Gastrocnemius medialis (tissue), 4 donors: Measurements from ENCODE around the gene PTMA.

Experiments used
- CTCF ChIP-seq, 5 experiments: fragments of 450-650 bp in 3 of 5; fragments of 200-600 bp in 2 of 5; sonication (generic) in 2 of 5; IDR thresholded peaks in 4 of 5; conservative IDR thresholded peaks in 1 of 5; 1 replicate in 4 of 5; 2 replicates in 1 of 5; pipeline ENCODE4 v1.5.1; 2016 to 2019; ENCODE audit warnings: antibody characterized with exemption in 5 of 5, mild to moderate bottlenecking in 3 of 5, moderate library complexity in 3 of 5
- POLR2A ChIP-seq, 2 donors: fragments of 450-650 bp; IDR thresholded peaks; one replicate each; pipeline ENCODE4 v1.6.1; 2017; ENCODE audit warnings: antibody characterized with exemption in 2 of 2, mild to moderate bottlenecking in 2 of 2, moderate library complexity in 2 of 2

- TF ChIP-seq CTCF (IDR thresholded peaks at IDR 0.05 in 4 of 5, conservative IDR thresholded peaks at IDR 0.05 in 1 of 5) = no peak
- no peak for TF ChIP-seq POLR2A (IDR thresholded peaks at IDR 0.05)
Measured at GRCh38 chr2:231722721-231723307, 14.5 kb downstream of the PTMA start.
